Cerebellar nuclear complex (tissue), 1 donor: ENCODE data around the gene NAALADL2.

Experiments used
- DNase-seq, 2 experiments: peaks; one replicate each; lab custom pipeline; 2025; lab: John Stamatoyannopoulos, UW

Gene NAALADL2

DNA sequence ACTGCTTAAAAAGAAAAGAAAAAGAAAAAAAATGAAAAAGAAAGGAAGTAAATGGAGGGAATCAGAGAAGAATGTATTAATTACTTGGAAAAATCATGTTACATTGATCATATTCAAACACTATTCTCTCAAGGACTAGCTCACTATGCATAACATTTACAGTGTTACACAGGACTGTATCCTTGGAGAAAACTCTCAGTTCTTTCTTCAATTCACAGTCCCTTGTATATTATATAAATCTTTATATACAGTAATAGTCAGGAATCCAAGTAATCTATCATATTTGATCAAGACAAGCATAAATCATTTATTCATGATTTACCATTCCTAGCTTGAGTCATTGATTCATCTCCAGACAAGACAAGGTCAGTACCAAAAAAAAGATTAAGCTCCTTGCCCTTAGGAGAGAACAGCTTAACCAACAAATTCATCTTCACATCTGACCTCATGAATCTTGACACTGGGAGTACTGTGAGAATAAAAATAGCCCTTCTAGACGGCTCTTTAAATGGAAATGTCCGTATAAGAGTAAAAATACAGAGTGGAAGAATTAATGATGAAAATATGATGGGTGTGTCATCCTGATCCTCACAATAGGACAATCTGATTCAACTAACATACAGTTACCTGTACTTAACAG is 980.4 kb downstream of the NAALADL2 start:
- no peak for DNase-seq

GRCh38 chr3:175851541-175851940 is 992.4 kb downstream of the NAALADL2 start:
- no peak for DNase-seq

- DNase-seq, result no peak
Observed at GRCh38 chr3:175852560-175852959, 993.4 kb downstream of the NAALADL2 start.

GRCh38 chr3:175857666-175858270 is 998.6 kb downstream of the NAALADL2 start:
- DNase-seq, result no peak
